ENCODE results near the gene TMIGD1.
A peak's percentile ranks its signal among the peaks of the same experiment; 100 is the strongest.

DNA sequence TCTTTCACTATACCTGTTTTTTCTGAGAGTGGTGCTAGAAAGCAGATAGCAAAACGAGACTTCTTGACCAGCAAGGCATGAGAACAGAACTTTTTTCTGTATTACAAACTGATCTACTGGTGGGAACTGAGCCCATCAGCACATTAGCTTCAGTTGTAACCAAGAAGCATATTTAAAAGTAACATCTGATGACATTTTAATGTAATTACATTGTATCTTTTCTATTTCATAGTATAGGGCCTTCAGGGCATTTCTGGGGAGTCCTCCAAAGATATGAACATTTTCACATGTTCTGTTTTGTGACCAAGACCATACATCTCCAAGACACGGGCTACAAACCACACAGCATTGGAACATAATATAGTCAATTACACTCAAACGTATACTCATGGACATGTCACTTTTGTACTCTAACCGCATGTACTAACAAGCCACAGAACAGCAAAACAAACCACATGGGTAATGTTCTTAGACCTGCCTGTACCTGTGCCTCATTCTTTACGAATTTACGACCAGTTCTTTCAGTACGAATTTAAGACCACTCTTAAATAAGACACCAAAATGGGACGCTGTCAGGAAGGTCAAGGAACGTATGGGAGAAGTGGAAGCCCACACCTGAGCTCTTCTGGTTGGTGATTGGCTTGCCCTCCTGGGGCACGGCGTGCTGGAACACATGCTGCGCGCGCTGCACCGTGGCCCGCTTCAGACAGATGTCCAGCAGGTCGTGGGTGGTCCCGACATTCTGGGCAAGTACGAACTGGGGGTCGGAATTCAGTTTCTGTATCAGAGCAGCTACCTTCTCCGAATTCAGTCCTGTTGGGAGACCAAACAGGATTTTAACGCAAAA, 42.9 kb downstream of the TMIGD1 start:
- no peak for TF ChIP-seq CTCF (IDR thresholded peaks at IDR 0.05 in 2 of 3, conservative IDR thresholded peaks at IDR 0.05 in 1 of 3; ENCODE audit: borderline replicate concordance in 1 of 3, insufficient read depth in 1 of 3, low read depth in 2 of 3, low read length in 2 of 3)
- peak; percentile 21; the same call in 1 of the 2 replicates for TF ChIP-seq POLR2AphosphoS5 (IDR thresholded peaks at IDR 0.05; ENCODE audit: low read depth, low read length)
- no peak for TF ChIP-seq ELF1 (IDR thresholded peaks at IDR 0.05; ENCODE audit: borderline replicate concordance, low read depth)
- TF ChIP-seq EGR1 (IDR thresholded peaks at IDR 0.05; ENCODE audit: low read depth), result no peak
- peak; percentile 74 for TF ChIP-seq POLR2A (IDR thresholded peaks at IDR 0.05; ENCODE audit: borderline replicate concordance, extremely low read depth, insufficient read depth, insufficient read length)
- no peak for TF ChIP-seq SRF (IDR thresholded peaks at IDR 0.05; ENCODE audit: low read depth)
